Prostate gland (tissue), 2 donors: ENCODE results near the gene MBD2.

ENCODE experiments used
- CTCF ChIP-seq, 4 experiments: fragments of 200-600 bp in 2 of 4; fragments of 450-650 bp in 2 of 4; sonication (generic) in 2 of 4; IDR thresholded peaks; 1 replicate in 3 of 4; 2 replicates in 1 of 4; pipeline ENCODE4 v1.5.1; 2016 to 2019; ENCODE audit warnings: antibody characterized with exemption in 4 of 4, mild to moderate bottlenecking in 2 of 4, moderate library complexity in 2 of 4
- POLR2AphosphoS5 ChIP-seq: sonication (generic); formaldehyde crosslinking; IDR thresholded peaks from one replicate; pipeline ENCODE4 v1.6.1; 2017; ENCODE audit warnings: antibody characterized with exemption

GRCh38 chr18:54112356-54112755, 112.1 kb downstream of the MBD2 start:
- TF ChIP-seq POLR2AphosphoS5 (no peak), CTCF (IDR thresholded peaks at IDR 0.05) (no peak)
